Measurements from ENCODE around the gene KANSL1. TPM values are rescaled to one million over a fixed set of nuclear protein-coding genes. Genes with fewer than 3 reads are reported as not detected.
"Not testable (repeated sequence)": the region's sequence is repeated elsewhere in the genome, so short reads cannot be mapped to it uniquely, and the experiment has no call there.

KANSL1 gene
- total RNA-seq, 1 experiment from 2014 or later: 83.0 TPM

- Histone ChIP-seq H3K4me3 (ENCODE audit: low read depth, low read length) (no peak overlapping the region), H3K4me1 (no peaks in the 10 kb centered on the region), H3K36me3 (ENCODE audit: control insufficient read depth, insufficient read depth, low read length) (no peaks in the 10 kb centered on the region), H3K27me3 (replicated peaks; ENCODE audit: control insufficient read depth, insufficient read depth, low read length) (no peaks in the 10 kb centered on the region), H3K9me3 (no peaks in the 10 kb centered on the region)
- intact Hi-C loops (cut with micrococcal nuclease; ENCODE audit: unreplicated experiment): no loop called here
- Mint-ChIP-seq H3K4me1 (ENCODE audit: low read depth, unreplicated experiment) (peaks cover 6% of the 10 kb centered on the region), H3K4me3 (ENCODE audit: unreplicated experiment) (no peak overlapping the region), H3K27ac (ENCODE audit: unreplicated experiment) (no peak overlapping the region), H3K36me3 (ENCODE audit: insufficient read depth, unreplicated experiment) (peaks cover 44% of the 10 kb centered on the region), H3K27me3 (ENCODE audit: insufficient read depth, unreplicated experiment) (no peaks in the 10 kb centered on the region), H3K9me3 (ENCODE audit: unreplicated experiment) (no peaks in the 10 kb centered on the region)
- DNase-seq: no peak
- ChIA-PET CTCF (no interaction called here), POLR2A (no interaction called here)
- TF ChIP-seq, protein P1, sequence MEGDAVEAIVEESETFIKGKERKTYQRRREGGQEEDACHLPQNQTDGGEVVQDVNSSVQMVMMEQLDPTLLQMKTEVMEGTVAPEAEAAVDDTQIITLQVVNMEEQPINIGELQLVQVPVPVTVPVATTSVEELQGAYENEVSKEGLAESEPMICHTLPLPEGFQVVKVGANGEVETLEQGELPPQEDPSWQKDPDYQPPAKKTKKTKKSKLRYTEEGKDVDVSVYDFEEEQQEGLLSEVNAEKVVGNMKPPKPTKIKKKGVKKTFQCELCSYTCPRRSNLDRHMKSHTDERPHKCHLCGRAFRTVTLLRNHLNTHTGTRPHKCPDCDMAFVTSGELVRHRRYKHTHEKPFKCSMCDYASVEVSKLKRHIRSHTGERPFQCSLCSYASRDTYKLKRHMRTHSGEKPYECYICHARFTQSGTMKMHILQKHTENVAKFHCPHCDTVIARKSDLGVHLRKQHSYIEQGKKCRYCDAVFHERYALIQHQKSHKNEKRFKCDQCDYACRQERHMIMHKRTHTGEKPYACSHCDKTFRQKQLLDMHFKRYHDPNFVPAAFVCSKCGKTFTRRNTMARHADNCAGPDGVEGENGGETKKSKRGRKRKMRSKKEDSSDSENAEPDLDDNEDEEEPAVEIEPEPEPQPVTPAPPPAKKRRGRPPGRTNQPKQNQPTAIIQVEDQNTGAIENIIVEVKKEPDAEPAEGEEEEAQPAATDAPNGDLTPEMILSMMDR (IDR thresholded peaks at IDR 0.05; ENCODE audit: insufficient read depth in 1 of 2, low read depth in 1 of 2, low read length in 1 of 2, severe bottlenecking in 1 of 2, unreplicated experiment in 1 of 2): no peak
- no TSS peak for BruUV-seq (replicated peaks)
Measured at GRCh38 chr17:46090871-46091270, 102.4 kb downstream of the KANSL1 start.

- TF ChIP-seq, protein P1 (IDR thresholded peaks at IDR 0.05; ENCODE audit: insufficient read depth in 1 of 2, low read depth in 1 of 2, low read length in 1 of 2, severe bottlenecking in 1 of 2, unreplicated experiment in 1 of 2): no peak
- H3K36me3 ChIP-seq (ENCODE audit: control insufficient read depth, insufficient read depth, low read length): no peaks in the 10 kb centered on the region
- H3K9me3 Mint-ChIP-seq (ENCODE audit: unreplicated experiment): no peaks in the 10 kb centered on the region
- ChIA-PET POLR2A (interaction anchor here (0.6 kb wide), 1 partner anchor 53 kb away, joined by 3 read pairs; no protein-coding TSS in a partner anchor), CTCF (no interaction called here)
- intact Hi-C loops (cut with micrococcal nuclease; ENCODE audit: unreplicated experiment): no loop called here
- no peaks in the 10 kb centered on the region for H3K9me3 ChIP-seq
- BruUV-seq (replicated peaks): no TSS peak
- H3K27me3 Mint-ChIP-seq (ENCODE audit: insufficient read depth, unreplicated experiment): no peaks in the 10 kb centered on the region
- DNase-seq: no peak
- H3K27ac Mint-ChIP-seq (ENCODE audit: unreplicated experiment): peak overlapping the region; percentile 22
- H3K4me1 Mint-ChIP-seq (ENCODE audit: low read depth, unreplicated experiment): peaks cover 6% of the 10 kb centered on the region
- H3K4me3 Mint-ChIP-seq (ENCODE audit: unreplicated experiment): no peak overlapping the region
- no peak overlapping the region for H3K4me3 ChIP-seq (ENCODE audit: low read depth, low read length)
- peaks cover 48% of the 10 kb centered on the region for H3K36me3 Mint-ChIP-seq (ENCODE audit: insufficient read depth, unreplicated experiment)
- no peaks in the 10 kb centered on the region for H3K4me1 ChIP-seq
- H3K27me3 ChIP-seq (replicated peaks; ENCODE audit: control insufficient read depth, insufficient read depth, low read length): no peaks in the 10 kb centered on the region
Measured at GRCh38 chr17:46089389-46089965, 103.8 kb downstream of the KANSL1 start.

DNA sequence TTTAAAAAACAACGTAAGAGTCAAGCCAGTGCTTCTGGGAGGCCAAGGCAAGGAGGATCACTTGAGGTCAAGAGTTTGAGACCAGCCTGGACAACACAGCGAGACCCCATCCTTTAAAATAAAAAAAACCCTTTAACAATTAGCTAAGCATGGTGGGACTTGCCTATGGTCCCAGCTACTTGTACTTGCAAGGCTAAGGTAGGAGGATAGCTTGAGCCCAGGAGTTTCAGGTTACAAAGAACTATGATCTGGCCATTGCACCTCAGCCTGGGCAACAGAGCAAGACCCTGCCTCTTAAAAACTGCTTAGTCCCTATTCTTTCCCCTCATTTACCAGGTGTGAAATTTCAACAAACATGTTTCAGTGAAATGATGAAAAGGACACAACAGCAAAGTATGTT, 104.6 kb downstream of the KANSL1 start:
- POLR2A ChIA-PET: no interaction called here
- no peaks in the 10 kb centered on the region for H3K36me3 ChIP-seq (ENCODE audit: control insufficient read depth, insufficient read depth, low read length)
- H3K27ac Mint-ChIP-seq (ENCODE audit: unreplicated experiment): no peak overlapping the region

DNA sequence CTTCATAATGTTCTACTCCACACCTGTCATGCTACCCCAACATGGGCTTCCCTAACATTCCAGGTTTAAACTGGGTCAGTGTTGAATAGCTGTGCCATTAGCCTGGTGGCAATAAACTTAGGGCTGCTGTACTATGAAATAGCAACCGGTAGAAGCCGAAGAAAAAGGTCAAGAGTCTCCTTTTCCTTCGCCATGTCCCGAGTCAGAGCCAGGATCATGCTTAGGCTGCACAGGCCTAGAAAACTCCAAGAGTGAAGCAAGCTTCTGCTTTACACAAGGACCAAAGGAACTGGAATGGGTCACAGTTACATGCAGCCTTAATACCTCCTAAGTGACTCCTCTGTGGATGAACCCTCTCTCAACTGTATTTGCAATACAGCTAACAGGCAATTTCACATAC, 105.4 kb downstream of the KANSL1 start:
- CTCF ChIA-PET; BruUV-seq (replicated peaks); H3K4me3 ChIP-seq (ENCODE audit: low read depth, low read length); H3K27ac Mint-ChIP-seq (ENCODE audit: unreplicated experiment); intact Hi-C loops (cut with micrococcal nuclease; ENCODE audit: unreplicated experiment); H3K4me1 ChIP-seq; H3K9me3 ChIP-seq; H3K9me3 Mint-ChIP-seq (ENCODE audit: unreplicated experiment); H3K36me3 ChIP-seq (ENCODE audit: control insufficient read depth, insufficient read depth, low read length); POLR2A ChIA-PET; H3K4me1 Mint-ChIP-seq (ENCODE audit: low read depth, unreplicated experiment); H3K27me3 ChIP-seq (replicated peaks; ENCODE audit: control insufficient read depth, insufficient read depth, low read length); DNase-seq; H3K27me3 Mint-ChIP-seq (ENCODE audit: insufficient read depth, unreplicated experiment); H3K4me3 Mint-ChIP-seq (ENCODE audit: unreplicated experiment): not testable (repeated sequence)
- H3K36me3 Mint-ChIP-seq (ENCODE audit: insufficient read depth, unreplicated experiment): peaks cover 52% of the 10 kb centered on the region

More for the DNA sequence above, 104.6 kb downstream of the KANSL1 start:
- Mint-ChIP-seq H3K27me3 (ENCODE audit: insufficient read depth, unreplicated experiment) (no peaks in the 10 kb centered on the region), H3K4me1 (ENCODE audit: low read depth, unreplicated experiment) (peaks cover 6% of the 10 kb centered on the region), H3K4me3 (ENCODE audit: unreplicated experiment) (no peak overlapping the region), H3K9me3 (ENCODE audit: unreplicated experiment) (no peaks in the 10 kb centered on the region), H3K36me3 (ENCODE audit: insufficient read depth, unreplicated experiment) (peaks cover 47% of the 10 kb centered on the region)
- DNase-seq: no peak
- H3K4me1 ChIP-seq: no peaks in the 10 kb centered on the region
- intact Hi-C loops (cut with micrococcal nuclease; ENCODE audit: unreplicated experiment): no loop called here
- no peaks in the 10 kb centered on the region for H3K27me3 ChIP-seq (replicated peaks; ENCODE audit: control insufficient read depth, insufficient read depth, low read length)
- CTCF ChIA-PET: no interaction called here
- no peak overlapping the region for H3K4me3 ChIP-seq (ENCODE audit: low read depth, low read length)
- H3K9me3 ChIP-seq: no peaks in the 10 kb centered on the region
- BruUV-seq (replicated peaks): no TSS peak
- TF ChIP-seq, protein P1 (IDR thresholded peaks at IDR 0.05; ENCODE audit: insufficient read depth in 1 of 2, low read depth in 1 of 2, low read length in 1 of 2, severe bottlenecking in 1 of 2, unreplicated experiment in 1 of 2): no peak
